Hematopoietic multipotent progenitor cell treated with erythropoietin and hydrocortisone succinate and interleukin-3 and kit ligand, for 4 days (in vitro differentiated cells): ENCODE data around the gene DTX4.
A peak's percentile ranks its signal among the peaks of the same experiment; 100 is the strongest.

Experiments
- DNase-seq: peaks from one replicate; pipeline ENCODE4 v3.0.0-alpha.2; 2015

The DTX4 gene

DNA sequence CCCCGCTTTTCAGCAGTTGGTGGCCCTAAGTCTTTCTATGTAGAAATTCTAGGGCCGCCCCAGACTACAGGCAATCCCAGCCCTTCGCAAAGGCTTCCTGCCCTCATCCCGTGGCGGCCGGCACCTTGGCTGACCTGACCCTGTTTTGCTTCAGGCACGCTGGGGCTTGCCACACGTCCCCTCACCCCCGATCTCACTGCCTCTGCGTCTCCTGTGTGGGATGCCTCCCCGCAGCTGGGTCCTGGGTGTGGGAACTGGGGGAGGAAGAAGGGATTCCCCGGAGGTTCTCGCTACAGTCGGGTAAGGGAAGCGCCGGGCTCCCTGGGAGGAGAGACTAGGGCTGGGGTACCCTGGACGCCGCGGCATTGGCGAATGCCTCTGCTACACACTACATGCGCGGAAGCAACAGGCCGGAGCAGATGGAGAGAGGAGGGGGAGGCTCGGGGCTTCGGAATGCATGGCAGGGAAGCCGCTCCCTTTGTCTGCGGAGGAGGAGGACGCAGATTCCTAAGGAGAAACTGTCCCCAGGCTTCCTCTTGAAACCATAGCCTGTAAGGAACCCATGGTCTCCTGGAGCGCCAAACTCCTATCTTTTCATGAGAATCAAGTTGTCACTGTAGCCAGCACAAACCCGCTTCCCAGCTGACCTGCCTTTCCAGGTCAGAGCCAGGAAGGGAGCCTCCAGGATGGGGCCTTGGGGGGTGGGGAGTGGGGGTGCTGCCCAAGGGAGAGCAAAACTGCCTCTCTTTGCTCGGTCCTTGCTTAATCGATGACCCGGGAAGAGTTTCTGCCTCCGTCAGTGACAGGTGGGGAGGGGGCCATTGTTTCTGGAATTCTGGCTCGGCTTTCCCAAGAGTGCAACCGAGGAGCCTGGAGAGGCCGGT lies 1.4 kb downstream of the DTX4 start:
- DNase-seq: peak; percentile 8

- DNase-seq: no peak
Observed at GRCh38 chr11:59173964-59174663, 2.2 kb downstream of the DTX4 start.

GRCh38 chr11:59174664-59175033 lies 2.7 kb downstream of the DTX4 start:
- peak; percentile 11 for DNase-seq

GRCh38 chr11:59175091-59175501 lies 3.2 kb downstream of the DTX4 start:
- DNase-seq: no peak

GRCh38 chr11:59176330-59176729 lies 4.4 kb downstream of the DTX4 start:
- no peak for DNase-seq

- no peak for DNase-seq
Observed at GRCh38 chr11:59178402-59178801, 6.5 kb downstream of the DTX4 start.

DNA sequence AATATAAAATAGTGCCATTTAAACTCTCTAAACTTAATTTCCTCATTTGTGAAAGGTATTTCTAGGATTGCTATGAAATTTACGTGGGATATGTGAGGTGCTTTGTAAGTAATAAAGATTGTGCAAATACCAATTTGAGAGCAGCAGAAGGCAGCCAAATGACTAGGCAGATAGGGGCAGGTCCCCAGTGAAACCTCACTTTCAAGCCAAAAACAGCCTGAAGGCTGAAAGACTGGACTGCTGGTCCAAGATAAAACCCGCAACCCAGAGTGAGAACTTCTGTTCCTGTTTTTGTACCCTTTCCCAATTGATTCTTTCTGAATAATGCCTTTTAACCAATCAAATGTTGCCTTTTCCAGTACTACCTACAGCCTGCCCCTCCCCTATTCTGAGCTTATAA lies 7.2 kb downstream of the DTX4 start:
- no peak for DNase-seq

GRCh38 chr11:59180168-59180776 lies 8.3 kb downstream of the DTX4 start:
- DNase-seq: no peak

GRCh38 chr11:59180907-59181306 lies 9.0 kb downstream of the DTX4 start:
- no peak for DNase-seq

DNA sequence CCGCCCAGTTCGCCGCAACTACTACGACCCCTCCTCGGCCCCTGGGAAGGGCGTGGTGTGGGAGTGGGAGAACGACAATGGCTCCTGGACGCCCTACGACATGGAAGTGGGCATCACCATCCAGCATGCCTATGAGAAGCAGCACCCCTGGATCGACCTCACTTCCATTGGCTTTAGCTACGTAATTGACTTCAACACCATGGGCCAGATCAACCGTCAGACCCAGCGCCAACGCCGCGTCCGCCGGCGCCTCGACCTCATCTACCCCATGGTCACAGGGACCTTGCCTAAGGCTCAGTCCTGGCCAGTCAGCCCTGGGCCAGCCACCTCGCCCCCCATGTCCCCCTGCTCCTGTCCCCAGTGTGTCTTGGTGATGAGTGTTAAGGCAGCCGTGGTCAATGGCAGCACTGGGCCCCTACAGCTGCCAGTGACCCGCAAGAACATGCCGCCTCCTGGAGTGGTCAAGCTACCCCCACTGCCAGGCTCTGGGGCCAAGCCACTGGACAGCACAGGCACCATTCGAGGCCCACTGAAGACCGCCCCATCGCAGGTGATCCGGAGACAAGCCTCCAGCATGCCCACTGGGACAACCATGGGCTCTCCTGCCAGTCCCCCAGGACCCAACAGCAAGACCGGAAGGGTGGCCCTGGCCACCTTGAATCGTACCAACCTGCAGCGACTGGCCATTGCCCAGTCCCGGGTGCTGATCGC lies 10.0 kb downstream of the DTX4 start:
- DNase-seq: no peak

DNA sequence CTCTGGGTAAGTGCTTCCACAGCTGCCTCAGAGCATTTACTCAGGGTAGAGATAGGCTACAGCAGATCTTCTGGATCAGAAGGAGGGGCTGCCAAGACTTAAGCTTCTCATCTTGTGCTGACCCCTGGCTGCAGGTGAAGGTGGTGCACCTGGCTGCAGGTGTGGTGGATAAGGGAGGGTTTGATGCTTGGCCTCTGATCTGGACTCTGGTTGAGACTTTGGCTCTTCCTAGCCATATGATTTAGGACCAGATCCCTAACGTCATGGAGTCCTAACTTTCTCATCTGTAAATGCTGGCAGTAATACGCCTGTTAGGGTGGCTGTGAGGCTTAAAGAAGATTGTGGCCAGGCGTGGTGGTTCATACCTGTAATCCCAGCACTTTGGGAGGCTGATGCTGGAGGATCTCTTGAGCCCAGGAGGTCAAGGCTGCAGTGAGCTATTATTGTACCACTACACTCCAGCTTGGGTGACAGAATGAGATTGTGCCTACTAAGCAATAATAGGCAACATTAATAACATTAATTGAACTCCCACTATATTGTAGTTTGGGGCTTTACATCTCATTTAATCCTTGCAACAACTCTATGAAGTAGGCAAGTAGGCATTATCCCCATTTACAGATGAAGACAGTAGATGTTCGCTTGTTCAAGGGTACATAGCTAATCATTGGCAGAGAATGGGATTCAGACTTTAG lies 10.7 kb downstream of the DTX4 start:
- DNase-seq: peak; percentile 25

DNA sequence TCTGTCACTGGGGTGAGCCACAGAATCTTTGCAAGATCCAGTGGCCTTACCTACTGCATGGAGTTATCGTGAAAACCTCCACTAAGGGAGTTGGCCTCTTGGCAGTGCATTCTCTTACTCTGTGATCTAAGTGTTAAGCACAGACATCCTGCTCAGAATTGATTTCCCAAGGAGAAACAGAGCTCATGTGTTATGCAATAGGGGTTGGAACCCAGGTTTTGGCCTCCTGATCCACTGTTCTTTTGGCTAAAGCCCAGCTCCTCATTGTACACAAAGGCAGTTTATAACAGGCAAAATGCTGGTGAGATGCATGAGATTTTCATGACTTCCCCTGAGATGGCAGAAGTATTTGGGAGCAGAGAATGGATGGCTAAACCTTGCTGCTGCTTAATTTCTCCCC lies 11.8 kb downstream of the DTX4 start:
- no peak for DNase-seq

GRCh38 chr11:59184691-59185339 lies 12.9 kb downstream of the DTX4 start:
- no peak for DNase-seq

GRCh38 chr11:59185386-59185945 lies 13.5 kb downstream of the DTX4 start:
- DNase-seq: no peak

DNA sequence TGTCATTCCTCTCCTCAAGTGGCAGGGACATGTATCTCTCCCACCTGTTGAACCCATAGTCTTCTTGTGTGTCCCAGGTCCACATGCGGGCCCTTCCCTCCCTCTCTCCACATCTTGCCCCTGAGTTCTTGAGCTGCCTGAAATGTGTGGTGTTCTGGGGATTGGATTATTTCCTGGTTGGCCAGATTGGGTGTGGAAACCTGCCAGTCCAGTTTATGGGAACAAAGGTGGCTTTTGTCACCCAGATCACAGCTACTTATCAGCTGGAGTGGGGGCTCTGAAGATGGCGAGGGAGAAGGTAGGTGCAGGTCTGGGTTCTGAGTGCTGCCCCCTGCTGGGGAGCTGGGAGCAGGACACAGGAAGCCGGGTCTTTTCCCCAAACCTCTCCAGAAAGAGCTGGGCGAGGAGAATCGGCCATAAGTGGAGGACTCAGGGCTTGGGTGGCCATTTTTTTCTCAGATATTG lies 14.2 kb downstream of the DTX4 start:
- peak; percentile 37 for DNase-seq

DNA sequence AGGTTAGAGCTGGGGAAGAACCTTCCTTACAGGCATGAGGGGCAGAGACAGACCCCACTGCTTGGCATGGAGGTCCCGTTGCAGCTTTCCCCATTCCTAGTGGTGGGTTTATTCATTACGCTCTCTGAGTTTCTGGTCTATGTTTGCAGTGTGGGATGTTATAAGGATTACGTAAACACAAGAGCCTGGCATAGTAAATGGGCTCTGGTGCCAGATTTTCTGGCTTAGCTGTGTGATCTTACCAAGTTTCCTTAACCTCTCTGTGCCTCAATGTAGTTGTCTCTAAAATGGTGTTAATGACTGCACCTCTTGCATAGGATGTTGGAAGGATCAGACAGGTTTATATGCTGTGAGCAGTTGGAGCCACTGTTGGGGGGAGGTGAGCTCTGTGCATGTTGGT lies 15.1 kb downstream of the DTX4 start:
- DNase-seq: no peak

DNA sequence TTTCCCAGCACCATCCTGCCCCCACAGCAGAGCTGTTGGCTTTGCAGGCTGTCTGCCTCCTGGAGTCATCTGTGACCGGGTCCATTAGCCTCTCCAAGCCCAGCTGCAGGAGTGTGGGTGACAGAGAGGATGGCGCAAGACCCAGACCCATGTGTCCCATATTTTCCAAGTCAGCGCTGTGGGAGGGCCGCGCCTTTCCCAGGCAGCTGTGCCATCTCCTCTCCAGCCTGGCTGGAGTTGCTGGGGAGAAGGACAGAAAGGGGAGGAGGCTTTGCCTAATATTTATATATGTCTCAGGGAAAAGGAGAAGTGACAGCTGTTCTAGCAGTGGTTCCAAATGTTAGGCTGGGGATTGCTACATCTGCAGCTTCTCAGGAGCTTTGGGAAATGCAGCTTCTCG lies 15.7 kb downstream of the DTX4 start:
- no peak for DNase-seq

- no peak for DNase-seq
Observed at GRCh38 chr11:59188954-59189353, 17.0 kb downstream of the DTX4 start.

DNA sequence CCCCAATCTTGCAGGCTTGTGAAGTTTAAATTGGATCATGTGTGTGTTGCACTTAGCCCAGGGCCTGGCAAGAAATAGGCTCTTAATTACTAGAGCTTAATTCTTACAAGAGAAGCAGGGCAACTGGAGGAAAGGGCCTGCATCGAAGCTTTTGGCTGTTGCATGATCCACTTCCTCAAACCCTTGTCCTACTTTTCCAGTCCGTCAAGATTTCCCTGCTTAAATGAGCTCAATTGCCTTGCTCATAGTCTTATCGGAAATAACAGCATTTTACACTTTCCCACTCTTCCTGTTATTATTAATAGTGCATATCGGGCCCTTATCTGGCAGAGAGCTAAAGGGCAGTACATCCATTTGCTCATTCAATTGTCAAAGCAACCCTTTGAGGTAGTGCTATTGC lies 18.1 kb downstream of the DTX4 start:
- peak; percentile 19 for DNase-seq

- DNase-seq: no peak
Observed at GRCh38 chr11:59191095-59191494, 19.2 kb downstream of the DTX4 start.

GRCh38 chr11:59191890-59192289 lies 20.0 kb downstream of the DTX4 start:
- DNase-seq: no peak
